HuH-7 (cell line): ENCODE measurements around the gene SYNDIG1.

Experiments used
- DNase-seq: peaks from one replicate; pipeline ENCODE4 v3.0.0; 2011; ENCODE audit warnings: low spot score

Gene SYNDIG1

GRCh38 chr20:24448170-24448569 lies 21.3 kb upstream of the SYNDIG1 start:
- DNase-seq: no peak

GRCh38 chr20:24449026-24449720 lies 20.3 kb upstream of the SYNDIG1 start:
- no peak for DNase-seq

GRCh38 chr20:24450177-24450576 lies 19.3 kb upstream of the SYNDIG1 start:
- no peak for DNase-seq

GRCh38 chr20:24450624-24451376 lies 18.6 kb upstream of the SYNDIG1 start:
- DNase-seq: no peak

GRCh38 chr20:24451428-24451827 lies 18.0 kb upstream of the SYNDIG1 start:
- DNase-seq: no peak

- no peak for DNase-seq
Observed at GRCh38 chr20:24452016-24452415, 17.4 kb upstream of the SYNDIG1 start.

- DNase-seq: no peak
Observed at GRCh38 chr20:24452498-24453127, 16.8 kb upstream of the SYNDIG1 start.

GRCh38 chr20:24453869-24454268 lies 15.6 kb upstream of the SYNDIG1 start:
- no peak for DNase-seq

GRCh38 chr20:24455081-24455480 lies 14.3 kb upstream of the SYNDIG1 start:
- DNase-seq: no peak

- DNase-seq: no peak
Observed at GRCh38 chr20:24456398-24456781, 13.0 kb upstream of the SYNDIG1 start.

GRCh38 chr20:24458436-24458835 lies 11.0 kb upstream of the SYNDIG1 start:
- no peak for DNase-seq

GRCh38 chr20:24459733-24460132 lies 9.7 kb upstream of the SYNDIG1 start:
- no peak for DNase-seq

GRCh38 chr20:24460712-24461111 lies 8.7 kb upstream of the SYNDIG1 start:
- DNase-seq: no peak

GRCh38 chr20:24461848-24462247 lies 7.6 kb upstream of the SYNDIG1 start:
- DNase-seq: no peak

GRCh38 chr20:24462460-24463010 lies 6.9 kb upstream of the SYNDIG1 start:
- no peak for DNase-seq

GRCh38 chr20:24465159-24465558 lies 4.3 kb upstream of the SYNDIG1 start:
- DNase-seq: no peak

- DNase-seq: no peak
Observed at GRCh38 chr20:24465730-24466129, 3.7 kb upstream of the SYNDIG1 start.

- DNase-seq: no peak
Observed at GRCh38 chr20:24468401-24469115, 871 bp upstream of the SYNDIG1 start.

GRCh38 chr20:24469894-24470745 lies 691 bp downstream of the SYNDIG1 start:
- no peak for DNase-seq

- DNase-seq: no peak
Observed at GRCh38 chr20:24470746-24471582, 1.5 kb downstream of the SYNDIG1 start.
